ENCODE data around the gene KLK3.

The KLK3 gene

GRCh38 chr19:50843205-50843604, 11.5 kb upstream of the KLK3 start:
- no peak for DNase-seq (ENCODE audit: low read depth)
- TF ChIP-seq CTCF (conservative IDR thresholded peaks at IDR 0.05; ENCODE audit: control insufficient read depth, insufficient read depth, low read depth, low read length) = no peak
- no peak overlapping the region for H3K4me3 ChIP-seq (ENCODE audit: control insufficient read depth, low read depth, low read length)

- no peak overlapping the region for H3K4me3 ChIP-seq (ENCODE audit: control insufficient read depth, low read depth, low read length)
- no peak for DNase-seq (ENCODE audit: low read depth)
- no peak for TF ChIP-seq CTCF (conservative IDR thresholded peaks at IDR 0.05; ENCODE audit: control insufficient read depth, insufficient read depth, low read depth, low read length)
Observed at GRCh38 chr19:50843701-50844221, 11.0 kb upstream of the KLK3 start.

- no peak overlapping the region for H3K4me3 ChIP-seq (ENCODE audit: control insufficient read depth, low read depth, low read length)
- TF ChIP-seq CTCF (conservative IDR thresholded peaks at IDR 0.05; ENCODE audit: control insufficient read depth, insufficient read depth, low read depth, low read length) = no peak
- no peak for DNase-seq (ENCODE audit: low read depth)
Observed at GRCh38 chr19:50844296-50844935, 10.3 kb upstream of the KLK3 start.

- TF ChIP-seq CTCF (conservative IDR thresholded peaks at IDR 0.05; ENCODE audit: control insufficient read depth, insufficient read depth, low read depth, low read length) = no peak
- DNase-seq (ENCODE audit: low read depth) = no peak
- H3K4me3 ChIP-seq (ENCODE audit: control insufficient read depth, low read depth, low read length) = no peak overlapping the region
Observed at GRCh38 chr19:50850738-50851137, 4.0 kb upstream of the KLK3 start.

GRCh38 chr19:50851620-50852019, 3.1 kb upstream of the KLK3 start:
- TF ChIP-seq CTCF (conservative IDR thresholded peaks at IDR 0.05; ENCODE audit: control insufficient read depth, insufficient read depth, low read depth, low read length) = no peak
- DNase-seq (ENCODE audit: low read depth) = no peak
- H3K4me3 ChIP-seq (ENCODE audit: control insufficient read depth, low read depth, low read length) = no peak overlapping the region

GRCh38 chr19:50857366-50857765, 2.7 kb downstream of the KLK3 start:
- H3K4me3 ChIP-seq (ENCODE audit: control insufficient read depth, low read depth, low read length) = no peak overlapping the region
- DNase-seq (ENCODE audit: low read depth) = no peak
- no peak for TF ChIP-seq CTCF (conservative IDR thresholded peaks at IDR 0.05; ENCODE audit: control insufficient read depth, insufficient read depth, low read depth, low read length)
